NCI-H1092 treated with DMSO at 0.1 percent for 48 hours (cell line): ENCODE data around the gene USP2.

Source experiments
- DNase-seq: peaks from one replicate; lab custom pipeline; 2025; lab: John Stamatoyannopoulos, UW

The USP2 gene

DNA sequence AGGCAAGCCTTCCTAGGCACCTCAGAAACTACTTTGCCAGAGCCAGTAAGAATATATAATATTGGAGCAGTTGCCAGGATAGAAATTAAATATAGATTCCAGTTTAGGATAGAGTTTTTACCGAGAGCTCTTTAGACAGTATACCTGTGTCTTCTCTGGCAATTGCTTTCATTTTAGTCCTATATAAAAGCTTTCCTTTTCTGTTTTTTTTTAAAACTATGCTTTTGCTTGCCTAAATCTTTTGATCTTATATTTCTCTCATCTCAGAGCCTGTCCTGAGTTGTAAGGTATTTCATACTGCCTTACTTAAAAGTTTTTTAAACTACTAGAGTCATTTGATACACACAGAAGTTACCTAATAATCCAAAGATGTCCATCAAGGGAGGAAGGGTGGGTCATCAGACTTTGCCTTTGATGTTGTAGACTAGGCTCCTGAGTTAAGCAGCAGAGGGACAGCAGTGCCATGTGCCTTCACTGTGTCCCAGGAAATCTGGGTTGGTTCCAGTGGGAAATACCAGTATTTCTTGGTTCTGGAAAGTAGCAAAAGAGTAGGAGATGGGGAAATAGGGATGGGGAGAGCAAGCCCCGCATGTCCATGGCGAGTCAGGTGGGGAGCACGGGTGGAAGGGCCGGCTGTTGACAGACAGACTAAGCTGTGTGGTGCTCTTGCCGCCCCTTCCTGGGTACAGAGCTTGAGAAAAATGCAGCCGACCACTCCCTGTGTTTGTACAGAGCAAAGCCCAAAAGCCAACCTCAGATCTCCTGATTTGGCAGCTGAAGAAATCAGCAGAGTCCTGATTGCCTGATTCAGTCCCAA, 75.7 kb downstream of the USP2 start:
- DNase-seq: no peak
